Transverse colon (tissue), 3 donors: ENCODE measurements around the gene POMGNT2.

Source experiments
- EP300 ChIP-seq: sonication (generic); formaldehyde crosslinking; IDR thresholded peaks from one replicate; pipeline ENCODE4 v1.6.1; 2017; ENCODE audit warnings: antibody characterized with exemption, low read depth
- TF ChIP-seq, protein P1 (sequence below), 5 experiments: fragments of 200-600 bp in 3 of 5; fragments of 450-650 bp in 2 of 5; sonication (generic) in 3 of 5; IDR thresholded peaks; 1 replicate in 2 of 5; 2 replicates in 3 of 5; pipeline ENCODE4 v1.5.1; 2016 to 2017; ENCODE audit warnings: antibody characterized with exemption in 5 of 5, inconsistent platforms in 3 of 5, mild to moderate bottlenecking in 2 of 5, moderate library complexity in 1 of 5

DNA sequence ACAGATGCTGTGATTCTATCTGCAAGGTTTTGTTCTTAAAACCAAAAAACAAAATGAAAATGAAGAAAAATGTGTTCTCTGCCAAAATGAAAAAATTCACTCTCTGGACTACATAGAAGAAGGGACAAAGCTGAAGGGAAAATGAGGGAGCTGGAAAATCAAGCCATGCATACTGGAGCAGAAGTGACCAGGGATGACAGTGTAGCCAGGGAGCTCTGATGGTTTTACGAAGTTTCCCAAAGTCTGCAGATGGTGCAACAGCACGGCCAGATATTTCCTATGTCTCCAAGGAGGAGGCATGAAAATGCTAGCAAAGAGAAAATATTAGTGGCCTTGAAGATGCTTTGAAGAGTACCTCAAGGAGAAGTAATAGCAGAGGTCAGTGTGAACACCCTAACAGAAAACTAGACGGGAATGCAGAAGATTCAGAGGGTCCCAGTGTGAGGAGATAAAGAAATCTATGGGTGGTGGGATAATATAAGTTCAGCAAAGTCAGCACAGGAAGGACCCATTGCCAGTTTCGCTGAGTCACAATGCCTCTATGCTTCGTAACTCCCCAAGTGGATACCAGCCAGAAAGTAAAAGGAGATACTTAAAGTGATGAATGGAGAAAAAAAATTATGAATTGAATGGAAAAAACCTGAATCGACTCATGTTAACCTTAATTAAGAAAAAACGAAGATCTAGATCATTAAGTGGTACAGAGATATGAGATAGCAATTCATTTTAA is 39.0 kb upstream of the POMGNT2 start:
- TF ChIP-seq EP300: no peak
- TF ChIP-seq, protein P1, sequence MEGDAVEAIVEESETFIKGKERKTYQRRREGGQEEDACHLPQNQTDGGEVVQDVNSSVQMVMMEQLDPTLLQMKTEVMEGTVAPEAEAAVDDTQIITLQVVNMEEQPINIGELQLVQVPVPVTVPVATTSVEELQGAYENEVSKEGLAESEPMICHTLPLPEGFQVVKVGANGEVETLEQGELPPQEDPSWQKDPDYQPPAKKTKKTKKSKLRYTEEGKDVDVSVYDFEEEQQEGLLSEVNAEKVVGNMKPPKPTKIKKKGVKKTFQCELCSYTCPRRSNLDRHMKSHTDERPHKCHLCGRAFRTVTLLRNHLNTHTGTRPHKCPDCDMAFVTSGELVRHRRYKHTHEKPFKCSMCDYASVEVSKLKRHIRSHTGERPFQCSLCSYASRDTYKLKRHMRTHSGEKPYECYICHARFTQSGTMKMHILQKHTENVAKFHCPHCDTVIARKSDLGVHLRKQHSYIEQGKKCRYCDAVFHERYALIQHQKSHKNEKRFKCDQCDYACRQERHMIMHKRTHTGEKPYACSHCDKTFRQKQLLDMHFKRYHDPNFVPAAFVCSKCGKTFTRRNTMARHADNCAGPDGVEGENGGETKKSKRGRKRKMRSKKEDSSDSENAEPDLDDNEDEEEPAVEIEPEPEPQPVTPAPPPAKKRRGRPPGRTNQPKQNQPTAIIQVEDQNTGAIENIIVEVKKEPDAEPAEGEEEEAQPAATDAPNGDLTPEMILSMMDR (IDR thresholded peaks at IDR 0.05): no peak
